Activated naive CD4-positive, alpha-beta T cell treated with anti-CD3 and anti-CD28 coated beads, Interleukin-2, amount 50 U/mL, for 16 hours (primary cell): ENCODE results near the gene OXLD1.

Experiments
- DNase-seq: peaks from one replicate; pipeline ENCODE4 v3.0.0-alpha.2; 2020

OXLD1 gene

DNA sequence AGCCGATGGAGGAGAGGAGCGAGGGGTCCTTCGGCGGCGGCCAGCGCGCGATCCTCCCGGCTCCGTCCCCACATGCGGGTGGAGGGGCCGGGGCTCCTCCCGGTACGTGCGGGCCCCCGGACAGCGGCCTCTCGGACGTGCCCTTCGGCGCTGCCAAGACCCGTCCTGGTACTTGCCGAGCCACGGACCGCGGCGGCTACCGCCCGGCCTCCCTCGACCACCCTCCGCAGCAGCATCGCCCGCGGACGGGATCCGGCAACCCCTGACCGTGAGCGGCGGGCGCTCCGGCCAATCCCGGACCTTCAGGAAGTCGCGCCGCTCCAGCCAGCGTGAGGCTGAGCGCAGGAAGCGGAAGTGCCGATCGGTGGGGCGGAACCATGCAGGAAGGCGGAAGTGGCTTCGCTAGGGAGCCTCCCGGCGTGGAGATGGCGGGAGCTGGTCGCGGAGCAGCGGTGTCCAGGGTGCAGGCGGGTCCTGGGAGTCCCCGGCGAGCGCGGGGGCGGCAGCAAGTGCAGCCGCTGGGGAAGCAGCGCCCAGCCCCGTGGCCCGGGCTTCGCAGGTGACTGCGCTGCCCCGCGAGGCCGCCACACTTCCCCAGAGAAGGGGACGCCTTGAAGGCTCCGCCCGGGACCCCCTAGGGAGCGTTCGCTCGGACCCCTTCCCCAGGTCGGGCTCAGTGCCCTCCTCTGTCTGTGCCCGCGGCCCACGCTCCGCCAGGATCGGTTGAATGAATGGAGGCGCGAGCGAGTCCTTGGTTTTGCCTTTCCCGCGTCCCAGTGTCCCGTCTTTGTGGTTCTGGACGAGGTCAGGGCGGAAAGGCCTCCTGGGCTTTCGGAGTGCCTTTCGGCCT is at the start of gene OXLD1, which contains the start of gene CCDC137:
TSS of gene OXLD1 (minus strand) at position 264 of the 850 bp plus-strand sequence. CDS start at position 236, 28 bp downstream.
TSS of gene CCDC137 (plus strand) at position 396 of the 850 bp plus-strand sequence. CDS start at position 426, 30 bp downstream.
- DNase-seq, result peak; percentile 94

DNA sequence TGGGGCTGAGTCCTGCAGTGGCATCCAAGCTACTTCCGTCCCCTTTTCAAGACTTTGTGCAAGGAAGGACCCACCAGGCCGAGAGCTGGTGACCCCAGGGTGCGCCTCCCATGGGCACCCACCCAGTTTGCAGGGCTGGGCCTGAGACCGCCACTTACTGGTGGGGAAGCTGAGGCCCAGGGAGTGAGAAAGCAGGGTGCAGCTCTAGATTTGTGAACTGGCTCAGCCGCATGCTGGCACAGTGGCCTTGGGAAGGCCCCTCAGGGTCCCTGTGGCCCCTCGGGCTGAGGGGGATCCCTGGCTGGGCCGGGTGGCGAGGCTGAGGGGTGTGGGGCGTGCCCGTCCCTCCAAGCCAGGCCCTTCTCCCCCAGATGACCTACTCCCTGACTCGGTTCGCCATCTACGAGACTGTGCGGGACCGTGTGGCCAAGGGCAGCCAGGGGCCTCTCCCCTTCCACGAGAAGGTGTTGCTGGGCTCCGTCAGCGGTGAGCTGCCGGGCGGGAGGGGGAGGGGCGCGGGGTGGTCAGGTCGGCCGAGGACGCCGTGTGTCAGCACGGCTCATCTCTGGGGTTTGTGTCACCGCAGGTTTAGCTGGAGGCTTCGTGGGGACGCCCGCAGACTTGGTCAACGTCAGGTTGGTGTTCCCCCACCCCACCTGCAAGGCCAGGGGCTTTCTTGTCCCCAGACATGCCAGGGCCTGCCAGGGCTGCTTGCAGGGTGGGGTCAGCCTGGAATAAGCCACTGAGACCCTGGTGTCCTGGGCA is 48.9 kb upstream of the OXLD1 start:
- no peak for DNase-seq

DNA sequence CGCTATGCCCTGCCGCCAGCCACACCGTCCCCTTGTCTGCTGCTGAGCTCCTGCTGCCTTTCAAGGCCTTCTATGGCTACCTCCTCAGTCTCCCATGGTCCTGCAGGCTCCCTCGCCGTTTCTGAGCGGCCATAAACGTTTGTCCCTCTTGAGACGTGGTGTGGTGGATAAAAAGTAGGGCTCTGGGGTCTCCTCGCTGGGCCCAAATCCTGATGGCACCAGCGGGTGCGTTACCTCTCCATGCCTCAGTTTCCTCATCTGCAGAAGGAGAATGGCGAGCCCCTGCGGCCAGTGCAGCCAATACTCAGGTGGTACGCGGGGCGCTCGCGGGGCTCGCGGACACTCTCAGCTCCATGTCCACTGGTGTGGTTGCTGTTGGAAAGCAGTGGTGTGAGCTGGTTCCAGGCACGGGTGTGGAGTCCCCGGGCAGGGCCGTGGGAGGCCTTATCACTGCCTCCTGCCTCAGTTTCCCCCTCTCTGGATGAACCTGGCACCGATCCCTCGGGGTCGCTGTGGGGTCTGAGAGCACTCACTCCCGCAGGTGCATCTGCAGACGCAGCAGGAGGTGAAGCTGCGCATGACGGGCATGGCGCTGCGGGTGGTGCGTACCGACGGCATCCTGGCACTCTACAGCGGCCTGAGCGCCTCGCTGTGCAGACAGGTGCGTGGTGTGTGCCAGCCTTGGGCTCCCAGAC is 48.2 kb upstream of the OXLD1 start:
- DNase-seq, result no peak

DNA sequence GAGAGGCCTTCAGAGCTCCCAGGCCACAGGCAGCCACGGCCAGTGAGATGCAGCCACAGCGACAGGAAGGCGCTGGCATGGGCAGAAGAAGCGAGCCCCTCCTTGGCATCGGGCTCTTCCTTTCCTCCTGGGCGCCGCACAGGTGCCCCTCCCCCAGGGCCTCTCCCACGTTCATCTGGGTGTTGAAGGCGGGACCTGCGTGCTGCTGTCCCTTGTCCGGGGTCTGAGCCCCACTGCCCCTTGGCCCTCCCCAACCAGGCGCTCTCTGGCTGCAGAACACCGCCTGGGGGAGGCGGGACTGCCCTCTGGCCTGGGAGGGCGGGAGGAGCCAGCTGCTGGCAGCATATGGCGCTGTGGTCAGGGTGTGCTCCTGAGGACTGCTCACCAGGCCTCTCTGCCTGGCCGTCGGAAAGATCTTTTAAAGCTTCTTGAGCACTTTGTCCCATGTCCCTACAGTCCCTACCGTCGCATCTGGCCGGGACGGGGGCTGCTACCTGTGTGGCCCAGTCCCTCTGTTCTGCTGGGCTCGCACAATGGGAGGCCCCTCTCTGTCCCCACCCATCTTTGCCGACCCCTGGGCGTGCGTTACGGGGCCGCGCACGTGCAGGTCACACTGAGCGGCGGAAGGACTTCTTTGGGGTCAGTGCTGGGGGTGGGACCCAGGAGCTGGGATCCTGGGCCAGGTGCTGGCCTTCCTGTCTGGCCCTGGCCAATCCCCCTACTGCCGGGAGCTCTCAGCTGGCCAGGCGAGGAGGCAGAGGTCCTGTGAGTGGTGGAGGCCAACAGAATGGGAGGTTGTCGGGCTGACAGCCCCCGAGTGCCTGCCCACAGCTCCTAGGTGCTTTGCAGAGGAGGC is 47.4 kb upstream of the OXLD1 start:
- DNase-seq, result no peak

DNA sequence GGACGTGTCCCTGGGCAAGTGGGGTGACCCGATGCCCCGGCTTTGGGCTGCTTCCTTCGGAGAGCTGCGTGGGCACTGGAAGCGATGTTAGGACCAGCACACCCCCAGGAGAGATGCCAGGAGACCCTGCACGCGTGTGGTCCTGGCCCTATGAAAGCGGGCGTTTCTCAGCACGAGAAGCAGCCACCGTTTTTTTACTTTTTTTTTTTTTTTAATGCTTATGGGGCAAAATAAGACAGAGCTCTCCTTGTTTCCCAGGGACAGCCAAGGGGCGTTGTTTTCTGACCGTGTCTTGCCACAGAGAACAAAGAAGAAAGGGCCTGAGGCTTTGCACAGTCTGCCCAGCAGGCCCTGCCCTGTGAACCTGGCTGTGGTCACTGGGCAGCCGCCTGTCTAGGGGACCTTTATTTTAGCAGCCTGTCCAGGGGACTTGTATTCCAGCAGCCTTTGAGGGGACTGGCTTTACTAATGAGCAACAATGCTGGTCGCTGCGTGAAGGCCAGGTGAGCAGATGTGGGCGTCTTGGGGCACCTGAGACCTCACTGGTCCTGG is 46.7 kb upstream of the OXLD1 start:
- DNase-seq, result no peak

DNA sequence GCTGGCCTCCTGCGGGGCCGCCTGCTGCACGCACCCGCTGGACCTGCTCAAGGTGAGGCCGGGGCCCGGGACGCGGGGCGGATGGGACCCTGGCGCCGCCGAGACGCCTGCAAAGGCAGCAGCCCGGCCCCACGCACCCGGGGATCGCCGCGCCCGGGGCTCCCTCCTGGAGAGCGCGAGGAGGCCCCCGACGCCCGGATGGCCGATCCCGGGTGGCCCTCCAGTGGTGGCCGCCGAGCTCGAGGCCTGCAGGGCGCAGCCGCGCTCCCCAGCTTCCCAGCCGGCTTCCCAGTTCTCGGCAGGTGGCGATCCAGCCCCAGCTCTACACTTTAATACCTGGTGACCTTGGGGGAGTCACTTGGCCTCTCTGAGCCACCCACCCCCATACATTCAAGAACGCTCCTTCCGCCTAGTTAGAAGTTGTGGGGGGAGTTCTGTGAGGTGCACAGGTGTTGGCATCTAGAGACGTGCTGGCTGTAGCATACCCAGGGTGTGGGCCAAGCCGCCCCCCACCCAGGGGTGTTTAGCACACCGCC is 46.1 kb upstream of the OXLD1 start:
- no peak for DNase-seq

DNA sequence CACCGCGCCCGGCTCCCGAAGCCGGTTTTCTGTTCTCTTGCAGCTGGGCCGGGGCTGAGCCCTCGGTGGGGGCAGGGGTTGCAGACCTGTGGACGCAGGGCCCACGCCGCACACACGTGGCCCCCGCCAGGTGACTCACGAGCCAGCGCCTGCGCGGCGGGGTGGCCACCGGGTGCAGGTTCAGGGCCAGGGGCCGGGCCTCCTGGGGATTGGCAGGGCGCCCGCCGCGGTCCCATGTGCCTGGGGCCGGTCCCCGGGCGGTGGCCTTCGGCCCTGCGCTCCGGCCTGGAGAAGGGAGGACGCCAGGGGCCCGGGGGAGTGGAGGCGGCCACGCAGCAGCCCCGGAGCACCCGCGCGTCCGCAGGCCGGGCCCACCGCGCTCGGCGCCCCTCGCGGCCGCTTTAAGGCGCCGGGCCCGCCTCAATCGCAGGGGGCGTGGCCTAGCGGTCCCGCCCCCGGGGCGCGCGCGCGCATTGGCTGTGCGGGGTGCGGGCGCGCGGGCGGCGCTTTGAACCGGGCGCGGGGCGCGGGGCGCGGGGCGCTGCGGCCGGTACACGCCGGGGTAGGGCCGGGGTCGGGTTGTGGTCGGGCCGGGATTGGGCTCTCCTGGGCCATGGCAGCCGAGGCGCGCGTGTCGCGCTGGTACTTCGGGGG is 45.5 kb upstream of the OXLD1 start, which contains the start of gene SLC25A10:
TSS of gene SLC25A10 (plus strand) at position 471 of the 654 bp plus-strand sequence. CDS start at position 614, 143 bp downstream.
- DNase-seq, result peak; percentile 86

DNA sequence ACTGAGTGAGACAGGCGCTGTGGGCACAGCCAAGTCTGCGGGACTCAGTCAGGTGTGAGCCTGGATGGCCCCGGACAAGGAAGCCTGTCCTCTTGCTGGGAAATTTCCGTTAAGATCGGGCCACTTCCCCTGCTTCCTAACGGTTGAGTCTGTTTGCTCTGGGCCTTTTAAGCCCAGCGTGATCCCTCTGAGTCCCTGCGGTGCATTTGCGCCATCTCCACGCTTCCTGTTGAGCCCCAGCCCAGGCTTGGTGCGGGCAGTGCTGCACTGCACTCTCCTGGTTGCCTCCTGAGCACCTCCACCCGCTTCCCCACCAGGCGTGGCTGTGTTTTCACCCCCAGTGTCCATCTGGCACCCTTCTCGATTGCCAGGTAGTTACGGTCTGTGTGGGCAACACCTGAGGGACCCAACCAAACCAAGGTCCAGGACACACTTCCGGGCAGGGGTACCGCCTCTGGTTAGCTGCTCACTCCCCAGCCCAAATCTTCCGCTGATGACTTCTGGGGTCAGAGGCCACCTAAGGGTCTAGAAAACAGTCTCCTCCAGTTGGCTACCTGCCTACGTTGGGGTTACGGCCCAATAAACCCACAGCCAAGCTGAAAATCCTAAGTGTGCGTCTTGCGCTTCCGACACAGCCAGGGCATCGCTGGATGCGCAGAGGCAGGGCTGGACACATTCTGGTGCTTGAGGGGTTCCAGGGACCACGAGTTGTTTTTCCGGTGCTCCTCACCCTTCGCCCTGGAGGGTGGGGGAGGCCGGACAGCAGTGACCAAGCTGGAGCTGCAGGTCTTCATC is 44.3 kb upstream of the OXLD1 start:
- DNase-seq, result no peak

DNA sequence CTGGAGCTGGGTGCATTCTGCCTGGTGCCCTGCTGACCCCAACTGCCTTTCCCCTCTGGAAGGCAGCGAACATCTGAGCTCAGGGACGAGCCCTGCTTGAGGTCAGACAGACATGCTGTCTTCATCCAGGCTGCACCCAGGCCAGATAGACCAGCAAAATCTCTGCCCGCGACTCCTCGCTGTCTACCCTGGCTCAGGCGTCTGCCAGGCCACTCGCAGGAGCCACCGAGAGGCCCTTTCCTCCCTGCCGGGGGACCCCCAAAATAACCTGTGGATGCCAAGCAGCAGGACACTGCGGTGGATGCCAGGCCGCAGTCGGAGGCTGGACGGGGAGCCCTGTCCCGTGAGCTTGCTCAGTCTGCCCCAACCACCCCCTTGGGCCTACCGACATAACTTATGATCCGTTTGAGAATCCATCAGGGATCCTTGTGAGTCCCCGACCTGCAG is 42.4 kb upstream of the OXLD1 start:
- no peak for DNase-seq

DNA sequence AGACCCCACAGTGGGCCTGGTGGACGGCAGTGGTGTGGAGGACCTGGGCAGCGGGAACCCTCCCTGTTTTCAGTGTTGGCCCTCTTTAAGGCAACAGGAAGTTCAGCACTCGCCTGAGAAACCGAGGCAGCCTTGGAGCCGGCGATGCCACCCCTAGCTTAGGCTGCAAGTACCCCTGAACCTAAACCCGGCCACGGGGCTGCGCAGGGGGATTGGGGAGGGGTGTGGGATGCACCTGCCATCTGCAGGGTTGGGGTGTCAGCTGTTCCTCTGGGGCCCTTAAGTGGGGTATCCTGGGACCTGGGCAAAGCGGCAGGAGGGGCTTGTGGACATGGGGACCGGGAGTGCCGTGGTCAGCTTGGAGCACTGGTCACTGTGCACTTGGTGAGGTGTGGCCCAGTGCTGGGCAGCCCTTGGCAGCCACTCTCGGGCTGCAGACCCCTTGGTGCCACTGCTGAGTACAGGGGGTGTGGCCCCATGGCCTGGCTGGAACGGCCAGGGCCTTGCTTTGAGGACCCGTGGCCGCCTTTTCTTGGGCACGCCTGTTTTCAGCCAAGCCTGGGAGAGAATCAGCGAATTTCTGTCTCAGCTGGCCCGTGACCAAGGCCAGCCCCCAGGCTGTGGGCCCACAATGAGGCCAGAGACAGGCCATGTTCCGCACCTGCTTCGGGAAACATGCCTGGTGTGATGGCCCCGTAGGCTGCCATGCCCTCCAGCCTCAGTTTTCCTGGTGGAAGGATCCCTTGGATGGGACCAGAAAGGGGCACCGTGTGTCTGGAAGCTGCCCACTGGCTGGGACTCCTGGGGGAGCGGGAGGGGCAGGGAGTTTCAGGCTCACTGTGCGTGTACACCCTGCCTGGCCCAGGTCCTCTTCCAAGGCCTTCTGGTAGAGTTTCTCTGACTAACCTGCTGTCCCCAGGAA is 41.6 kb upstream of the OXLD1 start:
- DNase-seq, result no peak

DNA sequence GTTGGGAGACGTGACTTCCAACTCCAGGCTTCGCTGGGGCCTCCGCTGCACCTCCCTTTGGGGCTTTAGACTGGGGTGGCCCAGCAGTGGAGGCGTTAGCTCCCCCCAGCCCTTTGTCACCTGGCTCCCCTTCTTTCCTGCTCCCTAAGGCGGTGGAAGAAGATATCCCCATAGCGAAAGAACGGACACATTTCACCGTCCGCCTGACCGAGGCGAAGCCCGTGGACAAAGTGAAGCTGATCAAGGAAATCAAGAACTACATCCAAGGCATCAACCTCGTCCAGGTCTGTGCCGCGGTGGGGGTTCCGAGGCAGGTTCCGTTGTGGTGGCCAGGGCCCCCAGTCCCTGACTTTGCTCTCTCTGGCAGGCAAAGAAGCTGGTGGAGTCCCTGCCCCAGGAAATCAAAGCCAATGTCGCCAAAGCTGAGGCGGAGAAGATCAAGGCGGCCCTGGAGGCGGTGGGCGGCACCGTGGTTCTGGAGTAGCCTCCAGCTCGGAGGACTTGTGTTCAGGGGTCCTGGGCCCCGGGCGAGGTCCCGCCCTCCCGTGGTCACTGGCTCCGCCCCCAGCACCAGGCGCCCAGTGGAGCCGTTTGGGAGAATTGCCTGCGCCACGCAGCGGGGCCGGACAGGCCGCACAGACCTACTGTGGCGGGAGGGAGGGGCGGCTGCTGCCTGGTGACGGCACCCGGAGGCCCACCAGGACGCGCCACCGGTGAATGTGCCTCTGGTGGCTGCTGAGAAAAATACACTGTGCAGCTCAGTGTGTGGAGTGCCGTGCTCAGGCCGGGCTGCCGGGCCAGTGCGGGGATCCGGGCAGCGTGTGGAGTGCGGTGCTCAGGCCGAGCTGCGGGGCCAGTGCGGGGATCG is 40.6 kb upstream of the OXLD1 start:
- no peak for DNase-seq

DNA sequence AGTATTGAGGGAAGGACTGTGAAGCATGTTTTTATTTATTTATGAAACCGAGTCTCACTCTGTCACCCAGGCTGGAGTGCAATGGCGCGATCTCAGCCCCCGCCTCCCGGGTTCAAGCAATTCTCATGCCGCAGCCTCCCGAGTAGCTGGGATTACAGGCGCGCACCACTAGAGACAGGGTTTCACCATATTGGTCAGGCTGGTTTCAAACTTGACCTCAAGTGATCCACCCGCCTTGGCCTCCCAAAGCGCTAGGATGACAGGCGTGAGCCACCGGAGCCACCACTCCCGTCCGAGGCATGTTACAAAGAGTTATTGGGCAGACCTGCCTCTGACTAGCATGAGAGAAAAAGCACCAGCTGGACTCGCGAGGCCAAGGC is 39.8 kb upstream of the OXLD1 start:
- no peak for DNase-seq

DNA sequence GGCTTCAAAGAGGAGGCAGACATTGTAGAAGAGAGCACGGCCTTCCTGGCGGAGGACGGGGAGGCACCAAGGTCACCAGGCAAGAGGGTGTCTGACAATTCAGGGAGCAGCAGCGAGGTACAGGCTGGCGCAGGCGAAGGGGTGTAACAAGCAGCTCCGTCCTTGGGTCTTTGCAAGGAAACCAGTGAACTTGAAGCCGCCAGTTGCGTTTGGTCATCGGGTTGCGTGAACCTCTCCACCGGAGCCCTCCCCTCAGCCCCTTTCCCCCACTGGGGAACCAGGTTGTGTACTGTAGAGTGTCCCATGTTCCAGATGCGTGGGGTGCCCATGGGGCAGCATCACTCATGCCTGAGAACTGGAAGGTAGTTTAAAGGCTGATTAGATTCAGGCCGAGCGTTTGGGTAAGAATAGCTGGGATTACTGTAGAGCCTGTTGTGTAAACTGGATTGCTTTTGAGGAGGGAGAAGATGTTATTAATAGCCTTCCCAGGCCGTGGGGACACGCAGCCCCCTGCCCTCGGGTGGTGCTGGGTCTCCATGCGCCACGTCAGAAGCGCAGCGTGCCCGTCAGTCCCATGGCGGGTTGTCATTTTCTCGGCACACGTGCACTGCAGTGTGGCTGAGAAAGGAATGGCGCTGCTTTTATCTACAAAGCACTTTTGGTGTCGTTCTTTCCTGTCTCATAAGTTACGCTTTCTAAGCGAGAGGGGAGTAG is 39.3 kb upstream of the OXLD1 start:
- DNase-seq, result no peak

DNA sequence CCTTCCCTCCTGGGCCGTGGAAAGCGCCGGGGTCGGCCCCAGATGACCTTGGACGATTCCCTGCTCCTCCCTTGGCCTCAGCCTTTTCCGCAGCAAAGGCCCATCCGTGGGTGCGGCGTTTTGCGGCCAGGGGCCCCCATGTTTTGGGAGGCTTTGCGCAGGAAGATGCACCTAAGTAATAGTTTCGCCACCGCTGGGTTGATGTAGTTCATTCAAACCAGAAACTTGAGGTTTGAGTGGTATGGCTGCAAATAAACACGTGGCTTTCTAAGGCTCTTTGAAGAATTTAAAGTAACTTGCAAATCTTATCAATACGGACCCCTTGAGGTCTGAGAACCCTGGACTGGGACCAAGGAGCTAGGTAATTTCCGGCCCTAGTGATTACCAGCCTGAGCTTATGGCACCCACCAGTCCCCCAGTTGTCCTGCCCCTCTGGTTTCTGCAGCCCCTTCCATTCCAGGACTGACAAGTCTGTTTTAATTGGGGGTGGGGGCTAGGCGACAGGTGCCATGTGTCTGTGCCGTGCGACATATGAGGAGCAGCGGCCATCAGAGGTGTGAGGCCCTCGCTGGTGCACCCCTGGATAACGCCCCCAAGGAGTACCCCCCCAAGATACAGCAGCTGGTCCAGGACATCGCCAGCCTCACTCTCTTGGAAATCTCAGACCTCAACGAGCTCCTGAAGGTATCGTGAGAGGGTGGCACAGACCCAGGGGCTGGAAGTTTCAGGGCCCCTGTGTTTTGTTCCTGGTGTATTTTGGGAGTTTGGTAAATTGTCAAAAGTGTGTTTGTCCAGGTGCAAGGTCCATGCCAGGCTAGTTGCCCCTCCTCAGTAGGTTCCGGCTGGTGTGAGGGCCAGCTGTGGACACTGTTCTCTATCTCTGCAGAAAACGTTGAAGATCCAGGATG is 37.6 kb upstream of the OXLD1 start:
- no peak for DNase-seq

DNA sequence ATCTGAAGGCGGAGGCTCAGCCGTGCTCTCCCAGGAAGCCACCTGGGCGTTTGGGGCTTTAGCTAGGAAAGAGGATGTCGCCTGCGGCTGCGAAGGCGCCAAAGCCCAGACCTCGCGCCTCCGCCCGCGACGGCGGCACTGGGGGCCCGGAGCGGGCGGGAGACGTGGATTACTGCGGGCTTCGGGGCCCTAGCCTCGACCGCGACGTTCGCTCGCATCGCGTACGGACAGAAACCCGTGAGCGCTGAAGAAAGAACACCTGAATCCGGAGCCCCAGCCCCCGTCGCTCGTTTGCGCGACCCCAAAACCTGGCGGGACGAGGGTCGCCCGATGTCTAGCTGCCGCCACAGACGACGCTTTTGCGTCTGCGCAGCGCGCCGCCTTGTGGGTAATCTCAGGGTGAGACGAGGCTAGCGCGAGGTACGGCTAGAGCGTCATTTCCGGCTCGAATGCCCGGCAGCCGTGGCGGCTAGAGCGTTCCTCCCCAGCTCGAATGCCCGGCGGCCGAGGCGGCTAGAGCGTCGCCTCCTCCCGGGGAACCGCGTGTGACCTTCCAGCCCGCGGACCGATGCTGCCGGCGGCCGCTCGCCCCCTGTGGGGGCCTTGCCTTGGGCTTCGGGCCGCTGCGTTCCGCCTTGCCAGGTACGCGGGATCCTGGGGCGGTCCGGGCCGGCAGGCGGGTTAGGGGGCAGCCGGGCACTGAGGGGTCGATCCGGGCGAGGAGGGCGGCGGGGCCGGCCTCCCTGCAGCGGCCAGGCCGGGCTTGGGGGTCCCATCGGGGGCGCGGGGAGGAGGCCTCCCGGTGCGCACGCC is 36.7 kb upstream of the OXLD1 start, which contains the start of gene MRPL12:
TSS of gene MRPL12 (plus strand) at position 434 of the 813 bp plus-strand sequence. CDS start at position 569, 135 bp downstream.
- DNase-seq, result peak; percentile 88
